Measurements from ENCODE around the gene FAM50B. TPM values are rescaled to one million over a fixed set of nuclear protein-coding genes. Genes with fewer than 3 reads are reported as not detected.

Gene FAM50B
- total and polyA plus RNA-seq, 2 of the 13 experiments (the other 11 are each of a cell fraction or from before 2014, with no cell fraction given): 0.05 TPM; not detected in 1

- ChIA-PET CTCF (ENCODE audit: low intra/inter-chr PET ratio, low total read pairs) (no interaction called here), POLR2A (no interaction called here)
- TF ChIP-seq ZBTB25 (CRISPR knock-in tag; IDR thresholded peaks at IDR 0.05) (no peak), ZSCAN31 (CRISPR knock-in tag; IDR thresholded peaks at IDR 0.05; ENCODE audit: low read depth) (no peak), ZNF564 (CRISPR knock-in tag; IDR thresholded peaks at IDR 0.05) (no peak), PITX1 (CRISPR knock-in tag; IDR thresholded peaks at IDR 0.05) (no peak), ZNF362 (CRISPR knock-in tag; IDR thresholded peaks at IDR 0.05; ENCODE audit: borderline replicate concordance) (no peak), ZNF18 (CRISPR knock-in tag; IDR thresholded peaks at IDR 0.05; ENCODE audit: insufficient replicate concordance) (no peak), ZNF274 (CRISPR knock-in tag; IDR thresholded peaks at IDR 0.05) (no peak), KLF11 (CRISPR knock-in tag; IDR thresholded peaks at IDR 0.05) (no peak), PBX3 (CRISPR knock-in tag; IDR thresholded peaks at IDR 0.05; ENCODE audit: borderline replicate concordance) (no peak), MEIS1 (CRISPR knock-in tag; IDR thresholded peaks at IDR 0.05; ENCODE audit: borderline replicate concordance) (no peak), CEBPG (CRISPR knock-in tag; IDR thresholded peaks at IDR 0.05) (no peak), ZMYM2 (CRISPR knock-in tag; IDR thresholded peaks at IDR 0.05) (no peak), TERF1 (CRISPR knock-in tag; IDR thresholded peaks at IDR 0.05) (no peak), FOXM1 (CRISPR knock-in tag; IDR thresholded peaks at IDR 0.05) (no peak), MAX (IDR thresholded peaks at IDR 0.05) (no peak), DBP (CRISPR knock-in tag; IDR thresholded peaks at IDR 0.05; ENCODE audit: not compliant biosample characterization) (no peak), MAFF (IDR thresholded peaks at IDR 0.05; ENCODE audit: low read depth, low read length) (no peak)
Measured at GRCh38 chr6:3855866-3856265, 6.7 kb downstream of the FAM50B start.

More at GRCh38 chr6:3855866-3856265, 6.7 kb downstream of the FAM50B start:
- ATAC-seq (no peak), DNase-seq (ENCODE audit: low spot score) (no peak), FAIRE-seq (no peak)
- no peak overlapping the region for H3K4me3 ChIP-seq (replicated peaks in 1 of 3; ENCODE audit: insufficient read depth in 1 of 3, low read depth in 2 of 3, low read length in 3 of 3)
- H4K20me1 ChIP-seq (ENCODE audit: insufficient read depth, low read length): no peaks in the 10 kb centered on the region
- in situ Hi-C loops (cut with HindIII; ENCODE audit: extremely low pct_ligation_motif_present, low pct_unique_long_range_greater_than_20kb): no loop called here
- H3K9me3 ChIP-seq (ENCODE audit: low read length): no peaks in the 10 kb centered on the region
- H3K79me2 ChIP-seq (ENCODE audit: insufficient read depth, low read length): no peaks in the 10 kb centered on the region
- BruUV-seq (replicated peaks): no TSS peak
- no peak overlapping the region for H3K27ac ChIP-seq (ENCODE audit: extremely low read length, insufficient read depth, low read length)
- H3K9ac ChIP-seq (ENCODE audit: insufficient read depth, low read depth, low read length): no peak overlapping the region
- H2AFZ ChIP-seq (ENCODE audit: low read length): no peak overlapping the region
- peaks cover 40% of the 10 kb centered on the region for H3K4me1 ChIP-seq (ENCODE audit: insufficient read depth, low read length)
- H3K36me3 ChIP-seq (replicated peaks in 1 of 2; ENCODE audit: control insufficient read depth in 1 of 2, insufficient read depth in 2 of 2, low read length in 2 of 2): no peaks in the 10 kb centered on the region
- 77% methylated on average over 4 of the region's 4 CpGs for WGBS (ENCODE audit: low lambda C conversion rate)
- no peak overlapping the region for H3K4me2 ChIP-seq (ENCODE audit: low read depth, low read length)
- H3K27me3 ChIP-seq (ENCODE audit: control insufficient read depth in 1 of 2, insufficient read depth in 2 of 2, low read length in 2 of 2): no peaks in the 10 kb centered on the region
- intact Hi-C loops (cut with micrococcal nuclease; ENCODE audit: unreplicated experiment): no loop called here

Data from HepG2 (cell line).